RCC 7860 (cell line): Measurements from ENCODE around the gene NANOS3.

ENCODE experiments used
- DNase-seq: peaks from one replicate; pipeline ENCODE4 v3.0.0-alpha.2; 2015; ENCODE audit warnings: low spot score
- FAIRE-seq: peaks from 2 replicates; lab custom pipeline; 2012; peaks lifted over from hg19 to GRCh38; lab: Jason Lieb, UNC

Gene NANOS3

GRCh38 chr19:13861714-13862531, 15.0 kb upstream of the NANOS3 start:
- no peak for FAIRE-seq

GRCh38 chr19:13864046-13864666, 12.8 kb upstream of the NANOS3 start:
- FAIRE-seq (no peak), DNase-seq (no peak)

More at GRCh38 chr19:13861714-13862531, 15.0 kb upstream of the NANOS3 start:
- peak; percentile 71 for DNase-seq

GRCh38 chr19:13864667-13865570, 12.0 kb upstream of the NANOS3 start:
- FAIRE-seq: no peak
- no peak for DNase-seq

- DNase-seq (no peak), FAIRE-seq (no peak)
These were observed 11.1 kb upstream of the NANOS3 start for GRCh38 chr19:13865571-13866462.

- FAIRE-seq (no peak), DNase-seq (no peak)
These were observed 10.4 kb upstream of the NANOS3 start for GRCh38 chr19:13866463-13867046.

GRCh38 chr19:13868663-13869062, 8.3 kb upstream of the NANOS3 start:
- DNase-seq (no peak), FAIRE-seq (no peak)

- FAIRE-seq (no peak), DNase-seq (no peak)
These were observed 7.7 kb upstream of the NANOS3 start for GRCh38 chr19:13869281-13869680.

- FAIRE-seq (no peak), DNase-seq (no peak)
These were observed 6.1 kb upstream of the NANOS3 start for GRCh38 chr19:13870873-13871272.

GRCh38 chr19:13872339-13872694, 4.6 kb upstream of the NANOS3 start:
- no peak for FAIRE-seq

GRCh38 chr19:13872695-13873389, 4.1 kb upstream of the NANOS3 start:
- no peak for DNase-seq
- no peak for FAIRE-seq

More at GRCh38 chr19:13872339-13872694, 4.6 kb upstream of the NANOS3 start:
- DNase-seq: no peak

- no peak for DNase-seq
- no peak for FAIRE-seq
These were observed 3.0 kb upstream of the NANOS3 start for GRCh38 chr19:13873834-13874515.

- DNase-seq: no peak
These were observed 1.1 kb upstream of the NANOS3 start for GRCh38 chr19:13875824-13876223.

GRCh38 chr19:13877303-13877702, 369 bp downstream of the NANOS3 start:
- FAIRE-seq (no peak), DNase-seq (no peak)

More at GRCh38 chr19:13875824-13876223, 1.1 kb upstream of the NANOS3 start:
- no peak for FAIRE-seq

- DNase-seq: peak; percentile 93
- FAIRE-seq: peak; percentile 79
These were observed 3.4 kb downstream of the NANOS3 start for GRCh38 chr19:13880059-13881043.

GRCh38 chr19:13881251-13881691, 4.3 kb downstream of the NANOS3 start:
- FAIRE-seq: no peak
- DNase-seq: no peak

GRCh38 chr19:13881692-13882418, 4.9 kb downstream of the NANOS3 start:
- no peak for FAIRE-seq
- DNase-seq: no peak

GRCh38 chr19:13882419-13882795, 5.5 kb downstream of the NANOS3 start:
- no peak for FAIRE-seq
- no peak for DNase-seq
